GM12878 (cell line): ENCODE measurements around the gene ATP6V1C2. TPM values are rescaled to one million over a fixed set of nuclear protein-coding genes. Genes with fewer than 3 reads are reported as not detected.

ENCODE experiments used
- ATAC-seq: fragments of 200-7000 bp; cut with Tn5 transposase; 3 replicates; pipeline ENCODE4 v1.9.1; 2020; ENCODE audit warnings: mild to moderate bottlenecking, moderate library complexity
- BruUV-seq: library from RNA; stranded (reverse); fragments of 400-500 nt; replicated peaks from 2 replicates; lab custom pipeline; 2021; lab: Mats Ljungman, UMichigan
- CTCF ChIA-PET: fragments of 300-600 bp; sonication (Branson Sonifier 250); formaldehyde crosslinking; extraction: SDS; loops from one replicate; lab custom pipeline; 2021; ENCODE audit warnings: inconsistent platforms; lab: Yijun Ruan, JAX
- POLR2A ChIA-PET: fragments of 350-600 bp; formaldehyde crosslinking; extraction: SDS; loops from one replicate; lab custom pipeline; 2021; ENCODE audit warnings: inconsistent platforms; lab: Charles Lee
- RAD21 ChIA-PET: fragments of 300-600 bp; sonication (Branson Sonifier 250); formaldehyde crosslinking; loops from one replicate; lab custom pipeline; 2023; ENCODE audit warnings: antibody characterized with exemption; ENCODE audit not compliant: unreplicated experiment; lab: Charles Lee
- SMC1A ChIA-PET: fragments of 300-600 bp; sonication (Branson Sonifier 250); formaldehyde crosslinking; loops from one replicate; lab custom pipeline; 2023; ENCODE audit not compliant: unreplicated experiment, uncharacterized antibody; lab: Charles Lee
- DNase-seq: peaks from one replicate; pipeline ENCODE4 v3.0.0-alpha.2; 2011; ENCODE audit warnings: low read depth, low spot score
- FAIRE-seq: peaks from 3 replicates; lab custom pipeline; 2011; peaks lifted over from hg19 to GRCh38; lab: Jason Lieb, UNC
- H2AFZ ChIP-seq: 2 replicates; pipeline ENCODE4 v1.6.0; 2011; ENCODE audit warnings: low read depth, low read length, control low read depth; ENCODE audit not compliant: control insufficient read depth
- H3K27ac ChIP-seq: 2 replicates; pipeline ENCODE4 v1.5.1; 2011; ENCODE audit warnings: control low read depth; ENCODE audit not compliant: control insufficient read depth, insufficient read depth
- H3K27me3 ChIP-seq, 2 experiments: replicated peaks in 1 of 2; 2 replicates each; pipeline versions ENCODE4 v1.6.0 to v1.6.1; 2011; ENCODE audit warnings: low read length in 1 of 2; ENCODE audit not compliant: control insufficient read depth in 2 of 2, insufficient read depth in 2 of 2
- H3K36me3 ChIP-seq, 2 experiments: 2 replicates each; pipeline ENCODE4 v1.5.1; 2011; ENCODE audit warnings: low read length in 1 of 2; ENCODE audit not compliant: control insufficient read depth in 2 of 2, insufficient read depth in 2 of 2
- H3K4me1 ChIP-seq: 2 replicates; pipeline ENCODE4 v1.6.1; 2011; ENCODE audit warnings: mild to moderate bottlenecking, low read length, moderate library complexity, mixed read lengths; ENCODE audit not compliant: control insufficient read depth, insufficient read depth
- H3K4me2 ChIP-seq: 2 replicates; pipeline ENCODE4 v1.6.0; 2011; ENCODE audit warnings: control low read depth; ENCODE audit not compliant: control insufficient read depth, insufficient read depth
- H3K4me3 ChIP-seq: fragments of 200-600 bp; sonication (generic); 2 replicates; pipeline ENCODE4 v1.5.1; 2016
- H3K79me2 ChIP-seq: 2 replicates; pipeline ENCODE4 v1.6.0; 2011; ENCODE audit warnings: low read length; ENCODE audit not compliant: control insufficient read depth, insufficient read depth
- H3K9ac ChIP-seq: 2 replicates; pipeline ENCODE4 v1.8.0; 2011; ENCODE audit warnings: low read length, control low read depth, mixed read lengths; ENCODE audit not compliant: control insufficient read depth, insufficient read depth
- H3K9me3 ChIP-seq: replicated peaks from 3 replicates; pipeline ENCODE4 v1.5.1; 2011; ENCODE audit warnings: mild to moderate bottlenecking, low read length; ENCODE audit not compliant: control insufficient read depth, insufficient read depth
- H4K20me1 ChIP-seq: 2 replicates; pipeline ENCODE4 v1.6.0; 2011; ENCODE audit not compliant: control insufficient read depth, insufficient read depth
- CREB1 ChIP-seq: IDR thresholded peaks from 2 replicates; pipeline ENCODE4 v1.6.1; 2012; ENCODE audit warnings: low read depth, mild to moderate bottlenecking, inconsistent platforms
- HDGF ChIP-seq: fragments of 450-650 bp; IDR thresholded peaks from 2 replicates; pipeline ENCODE4 v1.6.1; 2016; ENCODE audit warnings: antibody characterized with exemption
- NRF1 ChIP-seq: conservative IDR thresholded peaks from 2 replicates; pipeline ENCODE4 v1.6.1; 2011; ENCODE audit warnings: mild to moderate bottlenecking, low read depth, low read length, improper control_type of control experiment
- RBBP5 ChIP-seq: fragments of 200-600 bp; sonication (generic); conservative IDR thresholded peaks from 2 replicates; pipeline ENCODE4 v1.6.1; 2016
- SIX5 ChIP-seq: IDR thresholded peaks from 2 replicates; pipeline ENCODE4 v1.6.1; 2011; ENCODE audit warnings: mild to moderate bottlenecking, low read depth, low read length, moderate library complexity; ENCODE audit not compliant: severe bottlenecking
- USF1 ChIP-seq: IDR thresholded peaks from 2 replicates; pipeline ENCODE4 v1.6.1; 2011; ENCODE audit warnings: borderline replicate concordance, low read depth, mild to moderate bottlenecking, moderate library complexity, mixed read lengths, low read length; ENCODE audit not compliant: insufficient read depth; ENCODE audit errors: extremely low read length
- WGBS: methylation state at CpG from one replicate; pipeline ENCODE4 v1.1.6; 2016; ENCODE audit warnings: low lambda C conversion rate; ENCODE audit not compliant: insufficient replicate concordance, insufficient coverage; ENCODE audit errors: missing lambda C conversion rate; 5-methylcytosine and 5-hydroxymethylcytosine counted together
- in situ Hi-C: fragments of 300-500 bp; cut with MboI; formaldehyde crosslinking; loops from 9 replicates; pipeline ENCODE4 v1.14.3; 2018; ENCODE audit warnings: mixed read lengths
- intact Hi-C: fragments of 100-400 bp; cut with micrococcal nuclease; formaldehyde crosslinking; loops from one replicate; pipeline ENCODE4 v1.14.2; 2022; ENCODE audit not compliant: unreplicated experiment
- polyA plus RNA-seq, 11 experiments: library from polyadenylated mRNA; depleted of rRNA in 4 of 11; unstranded in 6 of 11; stranded (reverse) in 5 of 11; fragments of >200 nt; fragmentation: Nextera tagmentation in 4 of 11; fragmentation: Illumina TruSeq in 1 of 11; extraction: Ambion mirVana in 4 of 11; extraction: Trizol in 1 of 11; gene quantifications; 1 replicate in 1 of 11; 2 replicates in 10 of 11; pipeline versions ENCODE4 v1.2.1 to v1.2.3, GENCODE V29; 2011 to 2016; ENCODE audit warnings: inconsistent platforms in 2 of 11, missing spikeins in 2 of 11, low read depth in 1 of 11
- total RNA-seq, 4 experiments: library from RNA; depleted of rRNA in 3 of 4; stranded (reverse); fragments of >200 nt in 3 of 4; fragmentation: Illumina TruSeq in 1 of 4; extraction: Trizol in 1 of 4; gene quantifications; 2 replicates each; pipeline versions ENCODE4 v1.2.1 to v1.2.3, GENCODE V29; 2013 to 2021

The ATP6V1C2 gene
- total and polyA plus RNA-seq, 10 of the 15 experiments (the other 5 are each of a cell fraction or from before 2014, with no cell fraction given) = 0.04 to 1.5 (median 0.24) TPM; not detected in 1

DNA sequence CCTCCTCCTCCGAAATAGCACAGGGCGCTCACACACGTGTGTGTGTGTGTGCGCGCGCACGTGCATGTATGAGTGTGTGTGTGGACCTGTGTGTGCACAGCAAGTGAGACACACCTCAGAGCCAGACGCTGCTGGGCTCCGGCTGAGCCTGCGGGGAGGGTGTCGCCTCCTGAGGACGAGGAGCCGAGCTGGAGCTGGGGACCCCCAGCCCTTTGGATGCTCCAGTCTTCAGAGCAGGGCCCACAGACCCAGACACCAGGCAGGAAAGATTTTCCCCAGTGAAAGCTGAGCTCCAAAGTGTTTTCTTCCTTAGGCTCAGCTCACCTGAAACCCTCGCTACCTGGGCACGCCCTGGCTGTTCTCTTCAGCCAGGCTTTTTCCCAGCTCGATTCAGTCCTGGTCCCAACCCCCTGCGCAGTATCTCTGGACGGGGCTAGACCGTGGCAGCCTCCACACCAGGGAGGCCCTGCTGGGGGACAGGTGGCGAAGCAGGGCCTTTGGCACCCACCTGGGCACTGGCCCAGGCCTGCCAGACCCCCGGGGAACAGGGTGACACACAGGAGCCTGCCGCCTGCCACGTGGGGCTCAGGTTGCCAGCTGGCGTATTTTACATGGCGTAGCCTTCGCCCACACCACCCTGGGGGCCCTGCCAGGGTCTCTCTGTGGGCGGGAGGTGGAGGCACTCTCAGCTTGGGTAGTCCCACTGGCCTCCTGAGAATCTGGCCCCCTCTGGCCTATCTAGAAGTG is 55.0 kb downstream of the ATP6V1C2 start:
- Histone ChIP-seq H3K4me2 (no peak overlapping the region), H3K36me3 (peaks cover 17% of the 10 kb centered on the region in 2 experiments), H4K20me1 (no peaks in the 10 kb centered on the region), H2AFZ (no peak overlapping the region), H3K4me3 (no peak overlapping the region), H3K4me1 (no peaks in the 10 kb centered on the region), H3K9me3 (no peaks in the 10 kb centered on the region), H3K9ac (no peak overlapping the region), H3K27me3 (no peaks in the 10 kb centered on the region), H3K27ac (no peak overlapping the region), H3K79me2 (no peaks in the 10 kb centered on the region)
- FAIRE-seq (no peak), DNase-seq (no peak), ATAC-seq (no peak)
- SMC1A ChIA-PET = interaction anchor here (0.9 kb wide), 1 partner anchor 10 kb away, joined by 3 read pairs; no protein-coding TSS in a partner anchor
- in situ Hi-C loops = no loop called here
- CTCF ChIA-PET = no interaction called here
- intact Hi-C loops = no loop called here
- RAD21 ChIA-PET = no interaction called here
- POLR2A ChIA-PET = no interaction called here
- TF ChIP-seq RBBP5 = no peak
- TF ChIP-seq HDGF = no peak
- no peak for TF ChIP-seq NRF1
- no peak for TF ChIP-seq USF1
- TF ChIP-seq CREB1 = no peak
- no peak for TF ChIP-seq SIX5
- BruUV-seq = no TSS peak
- WGBS = 55% methylated on average over 27 of the region's 27 CpGs
